Suprapubic skin (tissue), 4 donors: ENCODE measurements around the gene DEK. TPM values are rescaled to one million over a fixed set of nuclear protein-coding genes. Genes with fewer than 3 reads are reported as not detected.
"Not testable (repeated sequence)": the region's sequence is repeated elsewhere in the genome, so short reads cannot be mapped to it uniquely, and the experiment has no call there.

ENCODE experiments used
- DNase-seq, 2 donors: peaks; one replicate each; pipeline ENCODE4 v3.0.0-alpha.2; 2019; ENCODE audit warnings: low spot score in 2 of 2
- H3K27ac ChIP-seq: fragments of 200-600 bp; sonication (generic); one replicate; pipeline ENCODE4 v1.5.1; 2019
- H3K27me3 ChIP-seq: fragments of 200-600 bp; sonication (generic); one replicate; pipeline ENCODE4 v1.5.1; 2019
- H3K36me3 ChIP-seq: fragments of 200-600 bp; sonication (generic); one replicate; pipeline ENCODE4 v1.5.1; 2019
- H3K4me1 ChIP-seq: fragments of 200-600 bp; sonication (generic); one replicate; pipeline ENCODE4 v1.5.1; 2019
- H3K4me3 ChIP-seq: fragments of 200-600 bp; sonication (generic); one replicate; pipeline ENCODE4 v1.5.1; 2019; ENCODE audit warnings: mild to moderate bottlenecking
- H3K9me3 ChIP-seq: fragments of 200-600 bp; sonication (generic); one replicate; pipeline ENCODE4 v1.5.1; 2019
- EP300 ChIP-seq: sonication (generic); formaldehyde crosslinking; IDR thresholded peaks from one replicate; pipeline ENCODE4 v1.6.1; 2017; ENCODE audit warnings: antibody characterized with exemption
- POLR2A ChIP-seq, 2 donors: fragments of 450-650 bp; IDR thresholded peaks; one replicate each; pipeline ENCODE4 v1.6.1; 2017; ENCODE audit warnings: antibody characterized with exemption in 2 of 2, mild to moderate bottlenecking in 2 of 2, moderate library complexity in 2 of 2
- POLR2AphosphoS5 ChIP-seq, 3 donors: sonication (generic); formaldehyde crosslinking; IDR thresholded peaks; one replicate each; pipeline ENCODE4 v1.6.1; 2017; ENCODE audit warnings: antibody characterized with exemption in 3 of 3
- WGBS: methylation state at CpG from one replicate; pipeline ENCODE4 v1.1.5; 2018; 5-methylcytosine and 5-hydroxymethylcytosine counted together
- total RNA-seq, 4 donors: library from RNA; depleted of rRNA; stranded (reverse); fragments of >200 nt; gene quantifications; one replicate each; pipeline ENCODE4 v1.1.0, GENCODE V29; 2016
- TF ChIP-seq, protein P1 (sequence below), 2 donors: fragments of 200-600 bp in 1 of 2; fragments of 450-650 bp in 1 of 2; sonication (generic) in 1 of 2; IDR thresholded peaks; one replicate each; pipeline ENCODE4 v1.5.1; 2016 to 2019; ENCODE audit warnings: antibody characterized with exemption in 2 of 2, mild to moderate bottlenecking in 1 of 2, moderate library complexity in 1 of 2

DEK gene
- total RNA-seq, 4 donors from 2014 or later: 57.6 to 90.3 (median 64.4) TPM

DNA sequence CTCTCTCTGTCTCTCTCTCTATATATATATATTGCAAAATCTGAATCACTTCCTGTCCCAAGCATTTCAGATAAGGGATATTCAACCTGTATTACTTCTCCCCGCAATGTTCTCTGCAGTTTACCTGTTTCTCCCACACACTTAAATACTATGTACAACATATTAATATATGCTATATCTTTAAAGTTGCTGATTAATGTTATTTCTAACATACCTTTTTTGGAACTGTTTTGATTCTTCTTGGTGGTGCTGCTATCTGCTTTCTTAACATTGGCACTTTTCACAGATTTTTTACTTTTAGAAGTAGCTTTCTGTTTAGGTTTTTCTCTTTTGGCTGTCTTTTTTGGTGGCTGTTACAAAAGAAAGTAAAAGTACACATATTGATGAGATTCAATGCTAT, 27.2 kb downstream of the DEK start:
- peaks cover 4% of the 10 kb centered on the region for H3K9me3 ChIP-seq
- DNase-seq: no peak
- peaks cover 3% of the 10 kb centered on the region for H3K4me1 ChIP-seq
- no peak for TF ChIP-seq EP300
- TF ChIP-seq, protein P1, sequence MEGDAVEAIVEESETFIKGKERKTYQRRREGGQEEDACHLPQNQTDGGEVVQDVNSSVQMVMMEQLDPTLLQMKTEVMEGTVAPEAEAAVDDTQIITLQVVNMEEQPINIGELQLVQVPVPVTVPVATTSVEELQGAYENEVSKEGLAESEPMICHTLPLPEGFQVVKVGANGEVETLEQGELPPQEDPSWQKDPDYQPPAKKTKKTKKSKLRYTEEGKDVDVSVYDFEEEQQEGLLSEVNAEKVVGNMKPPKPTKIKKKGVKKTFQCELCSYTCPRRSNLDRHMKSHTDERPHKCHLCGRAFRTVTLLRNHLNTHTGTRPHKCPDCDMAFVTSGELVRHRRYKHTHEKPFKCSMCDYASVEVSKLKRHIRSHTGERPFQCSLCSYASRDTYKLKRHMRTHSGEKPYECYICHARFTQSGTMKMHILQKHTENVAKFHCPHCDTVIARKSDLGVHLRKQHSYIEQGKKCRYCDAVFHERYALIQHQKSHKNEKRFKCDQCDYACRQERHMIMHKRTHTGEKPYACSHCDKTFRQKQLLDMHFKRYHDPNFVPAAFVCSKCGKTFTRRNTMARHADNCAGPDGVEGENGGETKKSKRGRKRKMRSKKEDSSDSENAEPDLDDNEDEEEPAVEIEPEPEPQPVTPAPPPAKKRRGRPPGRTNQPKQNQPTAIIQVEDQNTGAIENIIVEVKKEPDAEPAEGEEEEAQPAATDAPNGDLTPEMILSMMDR (IDR thresholded peaks at IDR 0.05): no peak
- TF ChIP-seq POLR2A (IDR thresholded peaks at IDR 0.05): no peak
- TF ChIP-seq POLR2AphosphoS5 (IDR thresholded peaks at IDR 0.05): no peak
- H3K27me3 ChIP-seq: no peaks in the 10 kb centered on the region
- peaks cover 43% of the 10 kb centered on the region for H3K36me3 ChIP-seq
- H3K27ac ChIP-seq: no peak overlapping the region
- H3K4me3 ChIP-seq: no peak overlapping the region
- 97% methylated on average over 1 of the region's 1 CpG for WGBS

DNA sequence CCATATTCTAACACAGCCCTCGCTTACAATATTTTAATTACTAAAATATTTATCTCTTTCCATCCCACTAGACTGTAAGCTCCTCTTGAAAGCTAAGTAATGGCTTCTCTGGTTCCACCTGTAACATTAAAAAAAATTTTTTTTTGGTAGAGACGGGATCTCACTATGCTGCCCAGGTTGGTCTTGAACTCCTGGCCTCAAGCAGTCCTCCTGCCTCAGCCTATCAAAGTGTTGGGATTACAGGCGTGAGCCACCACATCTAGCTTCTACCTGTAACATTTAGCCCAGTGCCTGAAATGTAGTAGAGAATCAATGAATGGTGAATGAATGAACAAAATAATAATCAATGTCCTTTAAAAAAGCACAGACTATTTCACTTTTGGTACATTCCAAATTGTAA, 28.8 kb downstream of the DEK start:
- WGBS: 85% methylated on average over 3 of the region's 3 CpGs
- peaks cover 12% of the 10 kb centered on the region for H3K9me3 ChIP-seq
- no peaks in the 10 kb centered on the region for H3K4me1 ChIP-seq
- no peak for DNase-seq
- peaks cover 51% of the 10 kb centered on the region for H3K36me3 ChIP-seq
- no peak overlapping the region for H3K4me3 ChIP-seq
- no peaks in the 10 kb centered on the region for H3K27me3 ChIP-seq
- no peak for TF ChIP-seq EP300
- no peak for TF ChIP-seq POLR2AphosphoS5 (IDR thresholded peaks at IDR 0.05)
- TF ChIP-seq, protein P1 (IDR thresholded peaks at IDR 0.05): no peak
- no peak for TF ChIP-seq POLR2A (IDR thresholded peaks at IDR 0.05)
- no peak overlapping the region for H3K27ac ChIP-seq

DNA sequence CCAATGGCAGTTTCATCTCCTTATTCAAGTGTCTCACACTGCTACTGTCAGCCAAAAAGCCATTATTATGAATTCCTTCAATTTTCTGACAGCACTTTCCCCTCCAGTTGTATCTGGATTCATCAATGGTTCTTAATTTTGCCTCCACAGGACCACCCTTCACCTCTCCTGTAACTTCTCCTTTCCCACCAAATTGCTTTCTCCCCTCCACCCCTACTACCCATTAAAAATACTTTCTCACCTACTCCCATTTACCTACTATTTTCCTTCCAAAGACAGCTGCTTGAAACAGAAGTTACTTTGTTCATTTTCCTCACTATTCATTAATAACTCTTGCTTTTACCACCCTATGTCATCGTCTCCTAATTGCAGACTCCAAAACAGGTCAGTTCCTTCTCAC, 29.8 kb downstream of the DEK start:
- Histone ChIP-seq H3K4me3 (no peak overlapping the region), H3K36me3 (peaks cover 51% of the 10 kb centered on the region), H3K27ac (no peak overlapping the region), H3K27me3 (no peaks in the 10 kb centered on the region), H3K4me1 (no peaks in the 10 kb centered on the region), H3K9me3 (peaks cover 12% of the 10 kb centered on the region)
- 98% methylated on average over 1 of the region's 1 CpG for WGBS
- DNase-seq: no peak
- TF ChIP-seq POLR2A (IDR thresholded peaks at IDR 0.05) (no peak), POLR2AphosphoS5 (IDR thresholded peaks at IDR 0.05) (no peak), EP300 (no peak)
- TF ChIP-seq, protein P1 (IDR thresholded peaks at IDR 0.05): no peak

DNA sequence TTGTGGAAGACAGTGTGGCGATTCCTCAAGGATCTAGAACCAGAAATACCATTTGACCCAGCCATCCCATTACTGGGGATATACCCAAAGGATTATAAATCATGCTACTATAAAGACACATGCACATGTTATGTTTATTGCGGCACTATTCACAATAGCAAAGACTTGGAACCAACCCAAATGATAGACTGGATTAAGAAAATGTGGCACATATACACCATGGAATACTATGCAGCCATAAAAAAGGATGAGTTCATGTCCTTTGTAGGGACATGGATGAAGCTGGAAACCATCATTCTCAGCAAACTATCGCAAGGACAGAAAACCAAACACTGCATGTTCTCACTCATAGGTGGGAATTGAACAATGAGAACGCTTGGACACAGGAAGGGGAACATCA, 30.6 kb downstream of the DEK start:
- not testable (repeated sequence) for H3K4me3 ChIP-seq, H3K27ac ChIP-seq, H3K4me1 ChIP-seq, DNase-seq, H3K27me3 ChIP-seq
- 100% methylated on average over 4 of the region's 4 CpGs for WGBS
- Histone ChIP-seq H3K9me3 (peaks cover 12% of the 10 kb centered on the region), H3K36me3 (peaks cover 58% of the 10 kb centered on the region)

DNA sequence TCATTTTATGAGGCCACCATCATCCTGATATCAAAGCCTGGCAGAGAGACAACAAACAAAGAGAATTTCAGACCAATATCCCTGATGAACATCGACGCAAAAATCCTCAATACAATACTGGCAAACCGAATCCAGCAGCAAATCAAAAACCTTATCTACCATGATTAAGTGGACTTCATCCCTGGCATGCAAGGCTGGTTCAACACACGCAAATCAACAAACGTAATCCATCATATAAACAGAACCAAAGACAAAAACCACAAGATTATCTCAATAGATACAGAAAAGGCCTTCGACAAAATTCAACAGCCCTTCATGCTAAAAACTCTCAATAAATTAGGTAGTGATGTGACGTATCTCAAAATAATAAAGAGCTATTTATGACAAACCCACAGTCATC, 32.5 kb downstream of the DEK start:
- not testable (repeated sequence) for DNase-seq, H3K4me3 ChIP-seq, H3K27ac ChIP-seq, H3K27me3 ChIP-seq, H3K4me1 ChIP-seq
- WGBS: 96% methylated on average over 7 of the region's 7 CpGs
- Histone ChIP-seq H3K36me3 (peaks cover 70% of the 10 kb centered on the region), H3K9me3 (peaks cover 12% of the 10 kb centered on the region)

DNA sequence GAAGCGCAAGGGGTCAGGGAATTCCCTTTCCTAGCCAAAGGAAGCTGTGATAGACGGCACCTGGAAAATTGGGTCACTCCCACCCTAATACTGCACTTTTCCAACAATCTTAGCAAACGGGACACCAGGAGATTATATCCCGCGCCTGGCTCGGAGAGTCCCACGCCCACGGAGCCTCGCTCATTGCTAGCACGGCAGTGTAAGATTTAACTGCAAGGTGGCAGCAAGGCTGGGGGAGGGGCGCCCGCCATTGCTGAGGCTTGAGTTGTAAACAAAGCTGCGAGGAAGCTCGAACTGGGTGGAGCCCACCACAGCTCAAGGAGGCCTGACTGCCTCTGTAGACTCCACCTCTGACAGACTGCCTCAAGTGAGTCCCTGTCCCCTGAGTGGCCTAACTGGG, 35.7 kb downstream of the DEK start:
- DNase-seq, H3K4me3 ChIP-seq, H3K27me3 ChIP-seq, H3K27ac ChIP-seq, H3K4me1 ChIP-seq: not testable (repeated sequence)
- 98% methylated on average over 14 of the region's 14 CpGs for WGBS
- H3K36me3 ChIP-seq: peaks cover 60% of the 10 kb centered on the region
- H3K9me3 ChIP-seq: peaks cover 12% of the 10 kb centered on the region

DNA sequence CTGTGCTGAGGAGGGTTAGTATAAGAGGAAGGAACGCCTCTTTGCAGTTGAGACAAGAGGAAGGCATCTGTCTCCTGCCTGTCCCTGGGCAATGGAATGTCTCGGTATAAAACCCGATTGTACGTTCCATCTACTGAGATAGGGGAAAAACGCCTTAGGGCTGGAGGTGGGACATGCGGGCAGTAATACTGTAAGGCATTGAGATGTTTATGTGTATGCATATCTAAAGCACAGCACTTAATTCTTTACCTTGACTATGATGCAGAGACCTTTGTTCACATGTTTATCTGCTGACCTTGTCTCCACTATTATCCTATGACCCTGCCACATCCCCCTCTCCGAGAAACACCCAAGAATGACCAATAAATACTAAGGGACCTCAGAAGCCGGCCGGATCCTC, 37.2 kb downstream of the DEK start:
- H3K27ac ChIP-seq, H3K27me3 ChIP-seq, H3K9me3 ChIP-seq, H3K4me3 ChIP-seq, DNase-seq, H3K4me1 ChIP-seq: not testable (repeated sequence)
- peaks cover 64% of the 10 kb centered on the region for H3K36me3 ChIP-seq
- WGBS: 88% methylated on average over 9 of the region's 9 CpGs

DNA sequence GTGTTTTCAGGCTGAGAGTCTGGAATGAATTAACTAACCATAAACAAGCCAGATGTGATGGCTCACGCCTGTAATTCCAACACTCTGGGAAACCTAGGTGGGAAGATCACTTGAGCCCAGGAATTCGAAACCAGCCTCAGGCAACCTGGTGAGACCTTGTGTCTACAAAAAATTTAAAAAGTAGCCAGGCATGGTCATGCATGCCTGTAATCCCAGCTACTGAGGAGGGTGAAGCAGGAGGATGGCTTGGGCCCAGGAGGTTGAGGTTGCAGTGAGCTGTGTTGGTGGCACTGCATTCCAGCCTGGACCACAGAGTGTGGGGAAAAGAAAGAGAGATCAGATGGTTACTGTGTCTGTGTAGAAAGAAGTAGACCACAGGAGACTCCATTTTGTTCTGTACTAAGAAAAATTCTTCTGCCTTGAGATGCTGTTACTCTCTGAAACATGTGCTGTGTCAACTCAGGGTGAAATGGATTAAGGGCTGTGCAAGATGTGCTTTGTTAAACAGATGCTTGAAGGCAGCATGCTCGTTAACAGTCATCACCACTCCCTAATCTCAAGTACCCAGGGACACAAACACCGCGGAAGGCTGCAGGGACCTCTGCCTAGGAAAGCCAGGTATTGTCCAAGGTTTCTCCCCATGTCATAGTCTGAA, 37.8 kb downstream of the DEK start:
- 63% methylated on average over 5 of the region's 5 CpGs for WGBS
- not testable (repeated sequence) for H3K27me3 ChIP-seq, H3K4me3 ChIP-seq, H3K27ac ChIP-seq, H3K9me3 ChIP-seq, DNase-seq, H3K4me1 ChIP-seq
- peaks cover 66% of the 10 kb centered on the region for H3K36me3 ChIP-seq
